GM19043 (cell line): Measurements from ENCODE around the gene KCNIP1.

Experiments
- ATAC-seq: cut with Tn5 transposase; IDR thresholded peaks from one replicate; pipeline ENCODE4 v1.9.1; 2021; ENCODE audit warnings: low read depth; ENCODE audit not compliant: unreplicated experiment

KCNIP1 gene

GRCh38 chr5:170560938-170561337 is 57.1 kb downstream of the KCNIP1 start:
- no peak for ATAC-seq

DNA sequence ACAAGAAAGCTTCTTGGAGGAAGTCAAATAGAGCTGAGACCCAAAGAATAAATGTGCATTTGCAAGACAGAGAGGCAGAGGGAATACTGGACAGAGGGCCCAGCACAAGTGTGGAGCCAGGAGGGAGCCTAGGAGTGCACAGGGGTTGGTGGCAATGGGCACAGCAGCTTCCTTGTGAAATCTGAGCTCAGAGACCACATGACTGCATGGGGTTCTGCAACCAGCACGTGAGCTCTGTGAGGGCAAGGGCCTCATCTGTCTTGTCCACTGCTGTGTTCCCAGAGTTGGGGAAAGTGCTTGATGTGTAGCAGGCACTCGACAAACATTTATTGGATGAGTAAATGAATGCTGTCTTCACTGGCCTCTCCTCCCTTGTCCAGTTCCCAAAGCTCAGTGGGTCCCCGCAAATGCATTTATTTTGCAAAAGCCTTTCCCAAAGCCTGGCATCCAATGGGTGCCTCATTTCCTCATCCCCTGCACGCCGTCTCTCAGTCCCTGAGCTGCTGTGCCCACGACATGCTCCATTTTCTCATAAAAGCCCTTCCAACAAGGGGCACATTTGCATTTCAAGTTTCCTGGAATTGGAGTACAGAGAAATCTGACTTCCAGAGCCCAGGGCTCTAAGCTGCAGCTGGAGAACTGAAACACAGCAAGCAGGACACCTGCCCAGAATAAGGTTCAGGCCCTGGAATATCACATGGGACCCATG is 58.5 kb downstream of the KCNIP1 start:
- no peak for ATAC-seq

DNA sequence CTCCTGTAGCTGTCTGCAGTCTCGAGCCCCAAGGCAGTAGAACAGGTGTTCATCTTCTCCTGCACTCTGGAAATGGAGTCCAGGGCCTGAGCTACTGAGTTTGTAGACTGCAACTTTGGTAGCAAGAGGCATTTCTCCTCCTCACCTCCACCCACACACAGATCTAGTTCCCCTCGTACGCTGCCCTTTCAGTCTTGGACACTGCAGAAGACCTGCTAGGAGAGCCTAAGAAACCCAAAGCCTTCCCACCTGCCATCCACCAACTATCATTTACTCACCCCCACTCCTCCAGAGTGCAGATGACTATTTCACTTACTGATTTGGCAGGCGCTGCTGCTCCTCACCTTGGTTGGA is 59.0 kb downstream of the KCNIP1 start:
- no peak for ATAC-seq

DNA sequence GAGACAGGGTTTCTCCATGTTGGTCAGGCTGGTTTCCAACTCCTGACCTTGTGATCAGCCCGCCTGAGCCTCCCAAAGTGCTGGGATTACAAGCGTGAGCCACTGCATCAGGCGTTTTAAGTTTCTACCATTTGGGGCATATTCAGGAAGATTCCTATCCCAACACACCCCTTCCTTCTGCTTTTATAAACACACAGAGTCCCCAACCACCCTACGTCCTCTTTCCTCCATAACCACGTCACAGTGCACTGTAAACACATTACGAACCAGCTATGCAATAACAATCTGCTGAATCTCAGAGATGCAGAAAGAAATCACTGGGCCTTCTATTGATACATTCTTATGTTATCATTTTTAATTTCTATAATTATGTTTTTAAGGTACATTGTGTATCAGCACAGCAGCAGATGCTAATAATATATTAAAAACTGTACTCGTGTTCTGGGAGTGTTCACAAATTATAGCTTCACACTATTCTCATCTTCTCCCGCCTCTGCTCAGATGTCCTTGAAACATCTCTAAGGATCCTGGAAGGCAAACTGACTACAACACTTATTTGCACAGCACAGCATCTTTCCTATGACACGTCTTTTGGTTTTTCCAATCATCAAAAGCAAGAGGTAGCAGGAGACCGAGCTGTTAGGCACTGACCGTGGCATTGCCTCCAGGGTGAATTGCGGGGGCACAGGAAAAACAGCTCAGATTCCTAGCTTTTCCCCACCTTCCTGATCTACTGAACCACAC is 60.2 kb downstream of the KCNIP1 start:
- no peak for ATAC-seq

DNA sequence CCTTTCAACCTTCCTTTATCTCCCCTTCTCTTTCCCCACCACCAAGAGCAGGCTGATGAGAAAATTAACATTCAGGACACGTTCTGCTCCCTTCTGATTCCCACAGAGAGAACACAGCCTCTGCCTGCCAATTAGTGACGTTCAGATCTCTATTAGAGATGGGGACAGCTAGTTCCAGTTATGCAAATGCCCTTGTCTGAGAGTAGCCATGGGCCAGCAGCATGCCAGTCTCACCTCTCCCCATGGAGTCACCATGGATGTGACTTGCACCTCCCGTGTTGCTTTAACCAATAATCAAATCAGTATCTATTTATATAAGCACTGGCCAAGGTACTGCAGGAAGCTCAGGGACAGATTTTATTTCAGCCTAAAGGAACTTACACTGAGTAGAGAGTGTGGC is 61.3 kb downstream of the KCNIP1 start:
- ATAC-seq = no peak

GRCh38 chr5:170569101-170569500 is 65.3 kb downstream of the KCNIP1 start:
- no peak for ATAC-seq

- no peak for ATAC-seq
These were observed 66.7 kb downstream of the KCNIP1 start for GRCh38 chr5:170570476-170570875.

DNA sequence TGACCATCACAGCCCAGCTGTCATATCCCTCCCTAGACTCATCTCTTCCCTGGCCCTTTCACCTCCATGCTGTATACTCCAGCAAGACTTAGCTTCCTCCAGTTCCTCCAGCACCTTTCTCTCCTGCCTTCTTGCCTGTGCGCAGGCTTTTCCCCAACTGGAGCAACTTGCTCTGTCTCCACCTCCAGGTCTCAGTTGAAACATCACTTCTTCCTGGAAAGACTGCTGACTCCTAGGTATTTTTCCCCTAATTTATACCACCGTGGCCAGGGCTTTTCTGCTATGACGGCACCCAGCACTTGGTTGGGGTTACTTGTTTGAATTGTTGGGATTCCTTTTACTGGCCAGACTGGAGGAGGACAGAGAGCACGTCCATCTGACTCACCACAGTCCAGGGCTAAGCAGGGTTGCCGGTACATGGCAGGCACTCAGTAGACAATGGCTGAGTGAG is 67.5 kb downstream of the KCNIP1 start:
- no peak for ATAC-seq

DNA sequence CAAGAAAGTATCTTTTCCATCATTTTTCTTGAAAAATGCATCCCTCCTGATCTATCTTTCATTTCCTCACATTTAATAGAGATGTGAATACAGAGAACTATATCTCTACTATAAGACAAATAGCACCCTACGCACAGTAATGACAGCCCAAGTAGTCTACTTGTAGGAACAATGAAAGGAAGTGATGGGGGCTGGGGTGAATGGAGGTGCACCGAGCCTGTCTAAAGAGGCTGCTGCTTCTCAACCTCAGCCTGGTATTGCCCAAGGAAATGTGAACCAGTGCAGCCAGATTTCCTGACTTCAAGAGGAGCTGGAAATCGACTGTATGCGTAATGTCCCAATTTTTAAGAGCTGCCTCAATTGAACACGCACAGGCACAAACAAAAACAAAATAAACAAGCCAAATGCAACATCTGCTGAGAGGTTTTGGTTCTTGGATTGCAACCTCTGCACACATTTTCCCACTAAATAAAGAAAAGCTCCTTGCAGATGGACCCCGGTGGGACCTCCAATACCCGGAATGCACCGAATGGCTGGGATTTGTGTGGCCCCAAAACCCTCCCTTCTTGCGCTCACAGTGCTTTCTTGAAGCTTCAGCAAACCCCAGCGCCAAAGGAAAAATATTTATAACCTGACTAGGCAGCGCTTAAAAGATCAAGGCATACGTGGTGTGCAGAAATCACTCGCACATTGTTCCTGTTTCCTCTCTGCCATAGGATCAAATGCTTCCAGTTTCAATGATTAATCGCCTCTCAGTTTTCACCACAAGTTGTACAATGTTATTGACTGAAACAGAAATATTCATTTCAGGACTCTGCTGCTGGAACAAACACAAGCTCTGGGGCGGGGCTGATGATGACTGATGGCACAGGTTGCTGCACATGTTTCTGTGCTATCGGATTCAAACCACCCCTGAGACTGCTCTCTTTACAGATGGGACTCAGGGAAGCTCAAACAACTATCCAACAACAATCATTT is 68.3 kb downstream of the KCNIP1 start:
- ATAC-seq = peak; percentile 91

DNA sequence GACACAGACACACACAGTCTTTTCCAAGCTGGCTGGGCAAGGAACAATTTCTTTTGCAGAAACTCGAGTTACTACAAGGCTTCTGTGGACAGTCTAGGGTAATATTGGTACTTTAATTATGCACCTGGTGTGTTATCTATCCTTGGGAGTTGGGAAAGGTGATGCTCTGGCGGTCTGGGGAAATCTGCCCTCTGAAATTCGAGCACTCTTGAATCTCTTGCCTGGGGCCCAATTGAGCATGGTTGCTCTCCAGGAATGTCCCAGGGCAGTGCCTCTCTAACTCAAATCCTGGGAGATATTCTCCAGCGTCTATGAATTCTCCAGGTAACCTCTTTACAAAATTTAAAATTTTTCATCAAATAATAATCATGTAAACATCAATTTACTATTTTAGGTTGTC is 69.3 kb downstream of the KCNIP1 start:
- ATAC-seq = no peak

DNA sequence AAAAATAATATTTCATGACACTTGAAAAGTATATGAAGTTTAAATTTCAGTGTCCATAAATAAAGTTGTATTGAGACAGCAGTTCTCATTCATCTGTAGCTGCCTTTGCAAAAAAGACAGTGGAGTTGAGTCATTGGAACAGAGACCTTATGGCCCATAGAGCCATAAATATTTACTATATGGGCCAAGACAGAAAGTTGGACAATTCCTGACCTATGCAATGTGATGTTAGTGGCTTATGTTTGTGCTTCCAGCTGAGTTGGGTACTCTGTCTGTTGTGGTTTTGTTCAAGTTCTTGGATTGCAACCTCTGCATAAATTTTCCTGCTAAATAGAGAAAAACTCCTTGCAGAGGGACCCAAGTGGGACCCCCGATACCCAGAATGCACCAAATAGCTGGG is 69.8 kb downstream of the KCNIP1 start:
- no peak for ATAC-seq

- no peak for ATAC-seq
These were observed 73.0 kb downstream of the KCNIP1 start for GRCh38 chr5:170576602-170577535.

GRCh38 chr5:170579601-170580000 is 75.8 kb downstream of the KCNIP1 start:
- no peak for ATAC-seq

DNA sequence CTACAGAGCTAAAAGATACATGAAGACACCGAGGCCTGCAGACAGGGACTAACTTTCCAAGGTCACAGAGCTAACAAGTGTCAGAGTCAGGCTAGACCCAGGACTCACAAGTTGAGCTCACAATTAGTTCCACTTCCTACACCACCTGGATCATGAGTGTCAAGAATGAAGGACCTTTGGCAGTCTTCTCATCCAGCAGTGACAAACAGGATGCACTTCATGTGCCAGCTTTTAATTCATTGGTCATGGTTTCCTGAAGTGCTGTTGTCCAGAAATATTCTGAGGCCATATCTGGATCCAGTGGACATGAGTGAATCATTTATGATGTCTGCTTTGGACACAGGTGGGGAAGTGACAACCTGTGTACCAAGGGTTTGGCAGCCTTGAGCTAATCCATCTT is 77.4 kb downstream of the KCNIP1 start:
- ATAC-seq = no peak

DNA sequence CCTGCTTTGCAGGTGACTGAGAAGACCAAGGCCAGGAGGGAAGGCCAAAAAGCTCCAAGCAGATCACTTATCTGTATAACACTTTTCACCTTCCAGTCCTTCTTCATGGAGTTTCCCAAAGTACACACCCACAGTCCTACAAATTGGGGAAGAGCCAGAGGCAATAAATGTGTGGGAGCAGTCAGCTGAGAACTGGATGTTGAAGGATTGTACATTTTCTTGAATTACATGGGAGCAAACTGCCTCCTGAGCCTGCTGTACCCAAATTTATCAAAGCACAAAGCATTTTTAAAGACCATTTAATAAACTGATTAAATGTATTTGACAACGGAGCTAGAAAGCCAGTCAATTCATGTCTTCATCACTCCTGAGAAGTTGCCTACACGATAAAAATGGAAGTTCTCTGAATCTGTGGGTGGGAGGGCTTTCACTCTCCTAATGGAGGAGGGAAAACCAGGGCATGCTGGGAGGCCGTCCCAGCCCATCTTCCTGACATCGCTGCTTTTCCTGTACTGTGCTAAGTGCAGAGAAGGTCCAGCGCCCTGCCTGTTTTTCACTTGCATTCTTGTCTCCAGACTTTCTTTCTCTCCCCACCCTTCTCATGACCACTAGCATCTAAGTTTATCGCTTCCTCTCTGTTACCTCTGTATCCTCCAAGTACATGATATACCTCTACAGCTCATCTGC is 79.0 kb downstream of the KCNIP1 start:
- ATAC-seq = no peak

GRCh38 chr5:170584003-170584402 is 80.2 kb downstream of the KCNIP1 start:
- ATAC-seq = no peak

DNA sequence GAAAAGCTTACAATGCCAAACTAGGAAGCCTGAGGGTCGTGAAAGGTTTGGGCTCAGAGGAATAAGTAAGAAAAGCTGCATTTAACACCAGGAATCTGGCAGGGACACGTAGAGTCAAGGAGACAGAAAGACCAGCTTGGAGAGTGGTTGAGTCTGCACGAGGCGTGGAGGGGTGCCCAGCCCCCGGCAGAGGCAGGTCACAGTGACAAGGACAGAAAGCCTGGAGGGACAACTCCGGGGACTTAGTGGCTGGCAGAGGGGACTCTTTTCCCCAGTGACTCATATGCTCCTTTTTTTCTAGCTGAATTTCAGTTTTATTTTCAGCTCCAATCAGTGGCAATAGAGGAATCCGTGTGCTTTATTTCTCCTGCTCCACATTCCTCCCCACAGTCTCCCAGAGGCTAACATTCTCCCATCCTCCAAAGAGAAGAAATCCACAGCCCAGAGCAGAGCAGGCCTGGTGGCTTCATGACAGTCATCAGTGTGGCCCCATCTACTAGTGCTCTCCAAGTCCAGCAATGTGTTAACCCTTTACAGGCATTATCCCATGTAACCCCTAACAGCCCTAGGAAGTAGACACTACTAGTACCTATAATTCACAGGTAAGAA is 80.7 kb downstream of the KCNIP1 start:
- no peak for ATAC-seq

GRCh38 chr5:170585273-170585948 is 81.6 kb downstream of the KCNIP1 start:
- ATAC-seq = no peak
